Measurements from ENCODE around the gene COPS7A. TPM values are rescaled to one million over a fixed set of nuclear protein-coding genes. Genes with fewer than 3 reads are reported as not detected.

COPS7A gene, protein sequence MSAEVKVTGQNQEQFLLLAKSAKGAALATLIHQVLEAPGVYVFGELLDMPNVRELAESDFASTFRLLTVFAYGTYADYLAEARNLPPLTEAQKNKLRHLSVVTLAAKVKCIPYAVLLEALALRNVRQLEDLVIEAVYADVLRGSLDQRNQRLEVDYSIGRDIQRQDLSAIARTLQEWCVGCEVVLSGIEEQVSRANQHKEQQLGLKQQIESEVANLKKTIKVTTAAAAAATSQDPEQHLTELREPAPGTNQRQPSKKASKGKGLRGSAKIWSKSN
- polyA plus RNA-seq, result 10 to 100 TPM; 30.5 to 49.3 (median 36.1) TPM
- long read RNA-seq, donor 1, transcript COPS7A-215 (8 exons, 2,127 nt), result major isoform, 11 of 29 reads
- long read RNA-seq, donor 1, transcript COPS7A-210 (8 exons, 1,832 nt), result minor isoform, 5 of 29 reads
- long read RNA-seq, donor 1, partial matches to known transcripts, result 7 of 29 reads
- long read RNA-seq, donor 1, other reads (novel, unspliced or antisense), result 0 of 29 reads
- long read RNA-seq, donor 2, partial matches to known transcripts, result 0 of 5 reads
- long read RNA-seq, donor 2, other reads (novel, unspliced or antisense), result 0 of 5 reads
- long read RNA-seq, donor 3, partial matches to known transcripts, result 0 of 7 reads
- long read RNA-seq, donor 3, other reads (novel, unspliced or antisense), result 0 of 7 reads
- long read RNA-seq, donor 4, result 0 reads
- long read RNA-seq, donor 5, partial matches to known transcripts, result 0 of 3 reads
- long read RNA-seq, donor 5, other reads (novel, unspliced or antisense), result 0 of 3 reads
- long read RNA-seq, donor 6, transcript COPS7A-215 (8 exons, 2,127 nt), result major isoform, 7 of 14 reads
- long read RNA-seq, donor 6, partial matches to known transcripts, result 0 of 14 reads
- long read RNA-seq, donor 6, other reads (novel, unspliced or antisense), result 0 of 14 reads
- long read RNA-seq, donor 7, result 0 reads
- long read RNA-seq, donor 8, partial matches to known transcripts, result 0 of 4 reads
- long read RNA-seq, donor 8, other reads (novel, unspliced or antisense), result 0 of 4 reads
- long read RNA-seq, donor 9, partial matches to known transcripts, result 0 of 4 reads
- long read RNA-seq, donor 9, other reads (novel, unspliced or antisense), result 0 of 4 reads
- long read RNA-seq, donor 10, transcript COPS7A-215 (8 exons, 2,127 nt), result major isoform, 8 of 31 reads
- long read RNA-seq, donor 10, partial matches to known transcripts, result 20 of 31 reads
- long read RNA-seq, donor 10, other reads (novel, unspliced or antisense), result 0 of 31 reads

- DNase-seq (peak; percentile 99), FAIRE-seq (peak; percentile 84)
- Histone ChIP-seq H3K4me3 (ENCODE audit: low read depth in 1 of 3, low read length in 3 of 3) (peak within 1 kb of the TSS; percentile 35 to 77 (median 67)), H3K27ac (ENCODE audit: low read depth in 1 of 3, low read length in 2 of 3) (peak within 1 kb of the TSS; percentile 85 to 94 (median 89)), H3K36me3 (ENCODE audit: control insufficient read depth in 3 of 3, insufficient read depth in 2 of 3, low read depth in 1 of 3, low read length in 3 of 3) (peaks cover 0 to 11% (median under 1%) of the 10 kb centered on the region in 3 donors), H3K9me3 (ENCODE audit: control insufficient read depth in 2 of 2, insufficient read depth in 1 of 2, low read depth in 1 of 2, low read length in 1 of 2) (no peaks in the 10 kb centered on the region), H3K27me3 (ENCODE audit: control insufficient read depth in 3 of 3, insufficient read depth in 3 of 3, low read length in 3 of 3) (no peaks in the 10 kb centered on the region), H3K4me1 (ENCODE audit: control insufficient read depth in 3 of 3, insufficient read depth in 2 of 3, low read depth in 1 of 3, low read length in 2 of 3) (peaks cover 0 to 7% (median 5%) of the 10 kb centered on the region in 3 donors)
- WGBS, 3 donors, result 0 to 1% (median 0%) methylated on average over 48 to 49 of the region's 49 CpGs
Observed at GRCh38 chr12:6723607-6724408, at the start of gene COPS7A. Gene COPS7A (plus strand): TSS chr12:6724046. CDS start chr12:6724657, 611 bp downstream.

GRCh38 chr12:6676962-6677361 is 46.9 kb upstream of the COPS7A start:
- H3K4me3 ChIP-seq (ENCODE audit: low read depth in 1 of 3, low read length in 3 of 3), result no peak overlapping the region
- peaks cover 30 to 60% (median 39%) of the 10 kb centered on the region in 3 donors for H3K36me3 ChIP-seq (ENCODE audit: control insufficient read depth in 3 of 3, insufficient read depth in 2 of 3, low read depth in 1 of 3, low read length in 3 of 3)
- H3K9me3 ChIP-seq (ENCODE audit: control insufficient read depth in 2 of 2, insufficient read depth in 1 of 2, low read depth in 1 of 2, low read length in 1 of 2), result no peaks in the 10 kb centered on the region
- FAIRE-seq (no peak), DNase-seq (no peak)
- 85 to 96% (median 93%) methylated on average over 5 of the region's 5 CpGs for WGBS, 3 donors
- no peaks in the 10 kb centered on the region for H3K27me3 ChIP-seq (ENCODE audit: control insufficient read depth in 3 of 3, insufficient read depth in 3 of 3, low read length in 3 of 3)
- H3K4me1 ChIP-seq (ENCODE audit: control insufficient read depth in 3 of 3, insufficient read depth in 2 of 3, low read depth in 1 of 3, low read length in 2 of 3), result no peaks in the 10 kb centered on the region
- H3K27ac ChIP-seq (ENCODE audit: low read depth in 1 of 3, low read length in 2 of 3), result no peak overlapping the region

DNA sequence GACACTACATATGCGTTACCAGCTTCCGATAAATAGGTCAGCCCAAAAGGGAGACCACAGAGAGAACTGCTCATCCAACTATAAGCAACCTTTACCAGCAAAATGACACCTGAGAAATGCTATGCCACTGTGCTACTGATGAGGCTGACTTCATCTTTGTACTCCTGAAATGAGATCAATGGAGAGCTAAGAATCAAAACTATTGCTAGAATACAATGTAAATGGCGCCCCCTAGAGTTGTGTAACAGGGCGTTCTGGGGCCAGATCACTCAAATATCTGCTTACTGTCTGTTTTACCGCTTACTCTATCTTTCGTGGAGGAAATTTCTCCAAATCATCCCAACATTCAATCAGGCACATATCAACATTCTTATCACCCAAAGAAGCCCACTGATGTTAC is 39.2 kb upstream of the COPS7A start:
- Histone ChIP-seq H3K9me3 (ENCODE audit: control insufficient read depth in 2 of 2, insufficient read depth in 1 of 2, low read depth in 1 of 2, low read length in 1 of 2) (no peaks in the 10 kb centered on the region), H3K27me3 (ENCODE audit: control insufficient read depth in 3 of 3, insufficient read depth in 3 of 3, low read length in 3 of 3) (no peaks in the 10 kb centered on the region), H3K36me3 (ENCODE audit: control insufficient read depth in 3 of 3, insufficient read depth in 2 of 3, low read depth in 1 of 3, low read length in 3 of 3) (peaks cover 4 to 35% (median 5%) of the 10 kb centered on the region in 3 donors), H3K4me1 (ENCODE audit: control insufficient read depth in 3 of 3, insufficient read depth in 2 of 3, low read depth in 1 of 3, low read length in 2 of 3) (peaks cover 0 to 11% (median 9%) of the 10 kb centered on the region in 3 donors), H3K4me3 (ENCODE audit: low read depth in 1 of 3, low read length in 3 of 3) (no peak overlapping the region), H3K27ac (ENCODE audit: low read depth in 1 of 3, low read length in 2 of 3) (no peak overlapping the region)
- 57 to 59% (median 59%) methylated on average over 6 of the region's 6 CpGs for WGBS, 3 donors
- FAIRE-seq, result no peak
- peak; percentile 34 to 37 for DNase-seq

DNA sequence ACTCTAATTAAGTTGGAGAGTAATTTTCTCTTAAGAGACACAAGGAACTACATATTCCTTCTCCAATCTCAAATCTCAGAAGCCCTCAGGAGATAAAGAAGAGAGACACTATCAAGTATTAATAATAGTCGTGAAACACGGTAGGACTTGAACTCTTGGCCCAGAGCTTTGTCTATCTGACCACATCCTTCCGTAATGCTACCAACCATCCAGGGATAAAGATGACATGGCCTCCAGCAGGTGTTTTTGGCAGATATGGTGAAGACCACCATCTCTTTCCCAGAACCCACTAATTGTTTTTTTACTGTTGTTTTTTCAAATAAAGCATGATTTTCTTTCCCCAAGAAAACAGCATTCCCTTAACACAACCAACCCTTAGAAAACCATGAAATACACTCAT is 38.0 kb upstream of the COPS7A start:
- Histone ChIP-seq H3K9me3 (ENCODE audit: control insufficient read depth in 2 of 2, insufficient read depth in 1 of 2, low read depth in 1 of 2, low read length in 1 of 2) (no peaks in the 10 kb centered on the region), H3K27ac (ENCODE audit: low read depth in 1 of 3, low read length in 2 of 3) (no peak overlapping the region), H3K4me3 (ENCODE audit: low read depth in 1 of 3, low read length in 3 of 3) (no peak overlapping the region), H3K27me3 (ENCODE audit: control insufficient read depth in 3 of 3, insufficient read depth in 3 of 3, low read length in 3 of 3) (no peaks in the 10 kb centered on the region), H3K4me1 (ENCODE audit: control insufficient read depth in 3 of 3, insufficient read depth in 2 of 3, low read depth in 1 of 3, low read length in 2 of 3) (peaks cover 0 to 11% (median 11%) of the 10 kb centered on the region in 3 donors), H3K36me3 (ENCODE audit: control insufficient read depth in 3 of 3, insufficient read depth in 2 of 3, low read depth in 1 of 3, low read length in 3 of 3) (peaks cover 2 to 24% (median 5%) of the 10 kb centered on the region in 3 donors)
- FAIRE-seq (no peak), DNase-seq (no peak)
- whole genome bisulfite sequencing, 3 donors, result 73 to 83% (median 75%) methylated on average over 3 of the region's 3 CpGs

GRCh38 chr12:6688543-6688998 is 35.3 kb upstream of the COPS7A start:
- no peak for FAIRE-seq
- H3K4me3 ChIP-seq (ENCODE audit: low read depth in 1 of 3, low read length in 3 of 3), result peak overlapping the region; percentile 77 to 92 (median 81)

DNA sequence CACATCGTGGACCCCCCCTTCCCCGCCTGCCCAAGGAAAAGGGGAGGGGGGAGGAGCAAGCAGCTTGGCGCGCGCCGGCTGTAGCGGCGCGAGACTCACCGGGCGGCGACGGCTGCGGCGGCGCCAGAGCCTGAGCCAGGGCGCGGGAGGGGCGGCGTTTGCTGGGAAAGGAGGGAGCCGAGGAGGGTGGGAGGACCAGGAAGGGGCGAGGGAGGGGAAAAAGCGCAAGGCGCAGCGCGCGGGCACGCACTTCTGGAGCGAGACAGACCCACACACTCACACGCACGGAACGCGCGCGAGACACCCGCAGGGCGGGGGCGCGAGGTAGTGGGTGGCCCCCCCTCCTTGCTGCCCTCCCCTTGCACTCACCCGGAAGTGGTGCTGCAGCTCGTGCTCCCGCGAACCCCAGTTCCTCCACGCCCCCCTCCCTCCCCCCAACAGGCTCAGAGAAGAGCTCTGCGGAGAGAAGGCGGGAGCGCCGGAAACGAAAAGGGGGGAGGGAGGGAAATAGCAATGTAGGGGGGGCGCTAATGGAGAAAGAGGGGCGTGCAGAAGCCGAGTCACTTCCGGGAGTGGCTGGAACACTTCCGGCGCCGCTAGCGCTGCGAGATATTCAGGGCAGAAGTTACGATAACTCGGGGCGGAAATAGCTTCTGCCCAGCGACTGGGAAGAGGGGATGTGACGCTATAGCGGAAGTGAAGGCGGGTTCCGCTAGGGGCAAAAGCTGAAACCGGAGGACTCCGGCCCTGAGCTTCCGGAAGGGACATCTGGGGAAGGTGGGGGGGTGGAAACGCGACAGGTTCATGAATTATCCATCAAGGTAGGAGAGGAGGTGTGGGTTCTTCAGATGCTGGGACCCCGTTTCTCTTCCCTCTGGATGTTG is 34.6 kb upstream of the COPS7A start, which contains the start of gene ZNF384:
Gene ZNF384, minus strand, starts transcription at position 377 of the 884 bp plus-strand sequence. CDS start 9,855 bp downstream, outside the sequence.
- peak within 1 kb of the TSS; percentile 77 to 92 (median 81) for H3K4me3 ChIP-seq (ENCODE audit: low read depth in 1 of 3, low read length in 3 of 3)
- H3K4me1 ChIP-seq (ENCODE audit: control insufficient read depth in 3 of 3, insufficient read depth in 2 of 3, low read depth in 1 of 3, low read length in 2 of 3), result peaks cover 0 to 11% (median 11%) of the 10 kb centered on the region in 3 donors
- FAIRE-seq (no peak), DNase-seq (peak; percentile 99)
- H3K27me3 ChIP-seq (ENCODE audit: control insufficient read depth in 3 of 3, insufficient read depth in 3 of 3, low read length in 3 of 3), result no peaks in the 10 kb centered on the region
- H3K9me3 ChIP-seq (ENCODE audit: control insufficient read depth in 2 of 2, insufficient read depth in 1 of 2, low read depth in 1 of 2, low read length in 1 of 2), result no peaks in the 10 kb centered on the region
- H3K36me3 ChIP-seq (ENCODE audit: control insufficient read depth in 3 of 3, insufficient read depth in 2 of 3, low read depth in 1 of 3, low read length in 3 of 3), result peaks cover 0 to 13% (median 5%) of the 10 kb centered on the region in 3 donors
- H3K27ac ChIP-seq (ENCODE audit: low read depth in 1 of 3, low read length in 2 of 3), result peak within 1 kb of the TSS; percentile 91 to 95 (median 95)
- 0 to 1% (median 0%) methylated on average over 58 to 72 of the region's 72 CpGs for WGBS, 3 donors

More at GRCh38 chr12:6688543-6688998, 35.3 kb upstream of the COPS7A start:
- DNase-seq, result peak; percentile 78 to 90
- Histone ChIP-seq H3K9me3 (ENCODE audit: control insufficient read depth in 2 of 2, insufficient read depth in 1 of 2, low read depth in 1 of 2, low read length in 1 of 2) (no peaks in the 10 kb centered on the region), H3K27ac (ENCODE audit: low read depth in 1 of 3, low read length in 2 of 3) (peak overlapping the region; percentile 91 to 95 (median 95)), H3K36me3 (ENCODE audit: control insufficient read depth in 3 of 3, insufficient read depth in 2 of 3, low read depth in 1 of 3, low read length in 3 of 3) (peaks cover under 1 to 16% (median 5%) of the 10 kb centered on the region in 3 donors), H3K27me3 (ENCODE audit: control insufficient read depth in 3 of 3, insufficient read depth in 3 of 3, low read length in 3 of 3) (no peaks in the 10 kb centered on the region), H3K4me1 (ENCODE audit: control insufficient read depth in 3 of 3, insufficient read depth in 2 of 3, low read depth in 1 of 3, low read length in 2 of 3) (peaks cover 0 to 11% (median 11%) of the 10 kb centered on the region in 3 donors)
- WGBS, 3 donors, result 0 to 1% (median 0%) methylated on average over 13 of the region's 13 CpGs
